ENCODE data around the gene AGRN.
"Not testable (repeated sequence)": the region's sequence is repeated elsewhere in the genome, so short reads cannot be mapped to it uniquely, and the experiment has no call there.

The AGRN gene

DNA sequence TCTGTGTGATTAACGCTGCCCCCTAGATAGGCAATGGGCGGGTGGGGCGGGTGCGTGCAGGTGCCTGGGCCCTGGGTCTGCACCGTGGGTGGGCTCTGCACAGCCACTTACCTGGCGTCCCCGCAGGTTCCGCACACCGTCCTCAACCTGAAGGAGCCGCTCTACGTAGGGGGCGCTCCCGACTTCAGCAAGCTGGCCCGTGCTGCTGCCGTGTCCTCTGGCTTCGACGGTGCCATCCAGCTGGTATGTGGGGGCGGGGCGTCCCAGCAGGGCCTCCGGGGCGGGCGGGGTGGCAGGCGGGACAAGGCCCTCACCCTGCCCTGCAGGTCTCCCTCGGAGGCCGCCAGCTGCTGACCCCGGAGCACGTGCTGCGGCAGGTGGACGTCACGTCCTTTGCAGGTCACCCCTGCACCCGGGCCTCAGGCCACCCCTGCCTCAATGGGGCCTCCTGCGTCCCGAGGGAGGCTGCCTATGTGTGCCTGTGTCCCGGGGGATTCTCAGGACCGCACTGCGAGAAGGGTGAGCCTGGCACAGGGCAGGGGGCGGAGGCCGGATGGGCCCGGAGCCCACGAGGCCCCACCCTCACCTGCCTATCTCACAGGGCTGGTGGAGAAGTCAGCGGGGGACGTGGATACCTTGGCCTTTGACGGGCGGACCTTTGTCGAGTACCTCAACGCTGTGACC is 31.3 kb downstream of the AGRN start:
- FAIRE-seq = no peak
- no peak for DNase-seq (ENCODE audit: low spot score)

DNA sequence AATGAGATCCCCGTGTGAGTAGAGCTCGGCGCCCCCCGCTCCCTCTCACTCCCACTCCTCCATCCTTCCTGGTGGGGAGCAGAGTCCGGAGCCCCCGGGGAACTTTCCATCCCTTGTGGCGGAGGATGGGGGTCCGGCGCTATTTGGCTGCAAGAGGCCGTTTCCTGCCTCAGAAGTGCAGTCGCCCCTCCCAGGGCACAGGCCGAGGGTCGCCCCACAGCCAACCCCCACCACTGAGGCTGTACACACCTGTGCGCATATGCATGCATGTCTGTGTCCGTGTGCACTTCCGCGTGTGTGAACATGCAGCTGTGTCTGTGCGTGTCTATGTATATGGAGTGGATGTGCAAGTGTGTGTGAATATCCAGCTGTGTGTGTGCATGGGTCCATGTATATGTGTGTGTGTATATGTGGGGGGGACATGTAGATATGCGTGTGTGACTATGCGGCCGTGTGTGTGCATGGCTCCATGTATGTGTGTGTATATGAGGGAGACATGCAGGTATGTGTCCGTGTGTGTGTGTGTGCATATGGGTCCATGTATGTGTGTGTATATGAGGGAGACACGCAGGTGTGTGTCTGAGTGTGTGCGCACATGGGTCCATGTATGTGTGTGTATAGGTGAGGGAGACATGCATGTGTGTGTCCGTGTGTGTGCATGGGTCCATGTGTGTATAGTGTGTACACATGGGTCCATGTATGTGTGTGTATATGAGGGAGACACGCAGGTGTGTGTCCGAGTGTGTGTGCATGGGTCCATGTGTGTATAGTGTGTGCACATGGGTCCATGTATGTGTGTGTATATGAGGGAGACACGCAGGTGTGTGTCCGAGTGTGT is 32.3 kb downstream of the AGRN start:
- FAIRE-seq = peak; percentile 83
- no peak for DNase-seq (ENCODE audit: low spot score)

GRCh38 chr1:1053022-1053421 is 33.1 kb downstream of the AGRN start:
- DNase-seq (ENCODE audit: low spot score) (no peak), FAIRE-seq (no peak)

GRCh38 chr1:1053682-1054081 is 33.8 kb downstream of the AGRN start:
- DNase-seq (ENCODE audit: low spot score) (no peak), FAIRE-seq (no peak)

DNA sequence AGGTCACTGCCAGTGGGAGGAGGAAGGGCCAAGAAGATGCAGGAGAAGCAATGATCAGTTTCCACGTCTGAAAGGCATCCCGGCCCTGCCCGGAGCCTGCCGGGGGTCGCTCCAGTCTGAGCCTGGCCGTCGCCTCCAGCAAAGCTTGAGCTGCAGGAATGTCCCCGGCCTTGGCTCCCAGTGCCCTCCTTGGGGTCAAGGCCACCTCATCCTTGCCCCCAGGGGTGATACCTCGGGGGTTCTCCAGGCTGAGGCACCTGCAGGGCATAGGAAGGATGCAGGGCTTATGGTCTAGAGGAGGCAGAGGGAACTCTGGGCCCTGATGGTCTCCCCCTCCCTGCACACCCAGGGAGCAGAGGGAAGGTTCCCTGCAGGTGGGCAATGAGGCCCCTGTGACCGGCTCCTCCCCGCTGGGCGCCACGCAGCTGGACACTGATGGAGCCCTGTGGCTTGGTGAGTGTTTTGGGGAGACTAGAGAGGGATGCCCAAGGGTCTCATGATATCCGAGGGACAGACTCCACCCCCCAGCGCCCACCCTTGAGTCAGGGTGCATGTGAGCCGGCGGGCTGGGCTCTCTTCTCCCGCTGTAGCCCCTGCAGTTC is 34.3 kb downstream of the AGRN start:
- DNase-seq (ENCODE audit: low spot score) = no peak
- FAIRE-seq = no peak

GRCh38 chr1:1054971-1055370 is 35.1 kb downstream of the AGRN start:
- FAIRE-seq = no peak
- DNase-seq (ENCODE audit: low spot score) = no peak

GRCh38 chr1:1055841-1056736 is 36.2 kb downstream of the AGRN start:
- FAIRE-seq = peak; percentile 79
- no peak for DNase-seq (ENCODE audit: low spot score)

DNA sequence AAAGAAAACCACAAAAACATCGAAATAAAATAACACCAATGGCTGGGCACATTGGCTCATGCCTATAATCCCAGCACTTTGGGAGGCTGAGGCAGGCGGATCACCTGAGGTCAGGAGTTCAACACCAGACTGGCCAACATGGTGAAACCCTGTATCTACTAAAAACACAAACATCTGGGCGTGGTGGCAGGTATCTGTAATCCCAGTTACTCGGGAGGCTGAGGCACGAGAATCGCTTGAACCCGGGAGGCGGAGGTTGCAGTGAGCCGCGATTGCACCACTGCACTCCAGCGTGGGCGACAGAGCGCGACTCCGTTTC is 37.8 kb downstream of the AGRN start:
- DNase-seq (ENCODE audit: low spot score); FAIRE-seq: not testable (repeated sequence)

- DNase-seq (ENCODE audit: low spot score) = no peak
- no peak for FAIRE-seq
Observed at GRCh38 chr1:1058088-1058905, 38.4 kb downstream of the AGRN start.

GRCh38 chr1:1058921-1059493 is 39.1 kb downstream of the AGRN start:
- FAIRE-seq = no peak
- peak; percentile 65 for DNase-seq (ENCODE audit: low spot score)

DNA sequence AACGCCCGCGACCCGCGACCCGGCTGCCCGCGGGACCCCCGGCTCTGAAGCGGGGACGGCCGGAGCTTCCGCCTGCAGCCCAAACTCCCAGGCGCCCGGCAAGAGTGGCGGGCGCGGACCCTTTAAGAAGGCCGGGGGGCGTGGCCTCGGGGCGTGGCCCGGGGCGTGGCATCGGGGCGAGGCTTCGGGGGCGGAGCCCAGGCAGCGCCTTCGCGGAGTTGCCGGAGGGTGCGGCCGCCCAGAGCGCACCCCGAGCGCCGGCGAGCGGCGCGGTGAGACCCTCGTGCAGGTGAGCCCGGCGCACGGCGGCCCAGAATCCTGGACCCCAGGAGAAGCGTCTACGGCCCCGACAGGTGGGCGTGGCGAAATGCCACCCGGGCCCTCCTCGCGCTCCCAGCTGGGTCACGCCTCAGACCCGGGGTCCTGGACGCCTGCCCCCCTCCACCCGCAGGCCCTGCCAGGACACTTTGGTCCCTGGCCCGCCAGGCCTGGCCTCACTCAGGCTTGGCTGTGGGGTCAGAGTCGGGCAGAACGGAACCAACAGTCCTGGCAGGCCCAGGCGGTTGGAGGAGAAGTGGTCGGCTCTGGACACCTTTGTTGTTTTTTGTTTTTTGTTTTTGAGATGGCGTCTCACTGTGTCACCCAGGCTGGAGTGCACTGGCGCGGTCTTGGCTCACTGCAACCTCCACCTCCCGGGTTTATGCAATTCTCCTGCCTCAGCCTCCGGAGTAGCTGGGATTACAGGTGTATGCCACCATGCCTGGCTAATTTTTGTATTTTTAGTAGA is 39.8 kb downstream of the AGRN start:
- DNase-seq (ENCODE audit: low spot score) (peak; percentile 92), FAIRE-seq (no peak)

- FAIRE-seq (no peak), DNase-seq (ENCODE audit: low spot score) (no peak)
Observed at GRCh38 chr1:1060281-1061000, 40.5 kb downstream of the AGRN start.

GRCh38 chr1:1061682-1062345 is 41.9 kb downstream of the AGRN start:
- no peak for FAIRE-seq

GRCh38 chr1:1062348-1063163 is 42.6 kb downstream of the AGRN start:
- FAIRE-seq (no peak), DNase-seq (ENCODE audit: low spot score) (no peak)

More at GRCh38 chr1:1061682-1062345, 41.9 kb downstream of the AGRN start:
- DNase-seq (ENCODE audit: low spot score) = no peak

DNA sequence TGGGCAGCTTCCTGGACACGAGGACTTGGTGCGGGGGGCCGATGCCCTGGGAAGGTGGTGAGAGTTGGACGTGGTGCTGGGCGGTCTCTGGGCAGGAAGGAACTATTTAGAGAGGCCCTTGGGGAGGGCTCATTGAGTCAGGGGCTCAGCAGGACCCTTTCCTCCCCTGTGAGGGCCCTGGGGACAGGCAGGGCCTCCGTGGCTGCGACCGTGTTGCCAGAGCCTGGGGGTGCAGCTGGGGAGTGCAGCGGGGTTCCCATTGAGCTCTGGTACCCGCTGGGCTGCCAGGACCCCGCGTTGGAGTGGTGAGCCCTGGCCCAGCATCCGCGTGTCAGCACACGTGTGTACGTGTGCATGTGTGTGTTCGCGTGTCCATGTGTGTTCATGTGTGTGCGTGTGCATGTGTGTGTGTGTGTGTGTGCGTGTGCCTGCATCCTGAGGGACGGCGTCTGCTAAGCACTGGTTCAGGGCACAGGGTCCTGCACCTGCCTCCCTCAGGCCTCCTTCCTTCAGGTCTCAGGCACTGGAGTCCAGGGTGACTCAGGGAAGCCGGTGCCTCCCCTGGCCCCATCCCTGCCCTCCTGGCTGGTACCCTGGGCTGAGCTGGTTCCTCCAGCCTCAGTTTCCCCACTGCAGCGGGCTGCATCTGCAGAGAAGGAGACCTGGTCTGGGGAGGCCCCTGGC is 43.5 kb downstream of the AGRN start:
- no peak for FAIRE-seq
- no peak for DNase-seq (ENCODE audit: low spot score)

- peak; percentile 52 for FAIRE-seq
- DNase-seq (ENCODE audit: low spot score) = peak; percentile 70
Observed at GRCh38 chr1:1063945-1064831, 44.3 kb downstream of the AGRN start.
